LNCAP (cell line): ENCODE measurements around the gene RAP2C.

Experiments used
- TF ChIP-seq, protein P1 (sequence below): fragments of 450-650 bp; IDR thresholded peaks from 2 replicates; pipeline ENCODE4 v1.5.1; 2017; ENCODE audit warnings: mild to moderate bottlenecking

Gene RAP2C

DNA sequence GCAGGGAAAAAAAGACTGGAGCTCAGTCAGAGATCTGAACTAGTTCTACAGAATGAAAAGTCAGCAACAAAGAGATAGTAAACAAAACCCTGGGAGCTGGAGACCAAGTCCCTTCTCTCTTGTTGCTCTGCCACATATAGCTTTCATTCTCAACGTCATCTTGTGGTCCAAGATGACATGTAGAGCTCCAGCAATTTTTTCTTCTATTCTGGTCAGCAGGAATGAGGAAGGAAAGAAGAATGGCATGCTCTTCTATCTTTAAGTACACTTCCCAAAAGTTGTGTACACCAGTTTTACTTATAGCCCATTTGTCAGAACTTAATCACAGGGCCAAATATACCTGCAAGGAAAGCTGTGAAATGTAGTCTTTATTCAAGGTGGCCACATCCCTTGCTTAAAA, 45.6 kb downstream of the RAP2C start:
- TF ChIP-seq, protein P1, sequence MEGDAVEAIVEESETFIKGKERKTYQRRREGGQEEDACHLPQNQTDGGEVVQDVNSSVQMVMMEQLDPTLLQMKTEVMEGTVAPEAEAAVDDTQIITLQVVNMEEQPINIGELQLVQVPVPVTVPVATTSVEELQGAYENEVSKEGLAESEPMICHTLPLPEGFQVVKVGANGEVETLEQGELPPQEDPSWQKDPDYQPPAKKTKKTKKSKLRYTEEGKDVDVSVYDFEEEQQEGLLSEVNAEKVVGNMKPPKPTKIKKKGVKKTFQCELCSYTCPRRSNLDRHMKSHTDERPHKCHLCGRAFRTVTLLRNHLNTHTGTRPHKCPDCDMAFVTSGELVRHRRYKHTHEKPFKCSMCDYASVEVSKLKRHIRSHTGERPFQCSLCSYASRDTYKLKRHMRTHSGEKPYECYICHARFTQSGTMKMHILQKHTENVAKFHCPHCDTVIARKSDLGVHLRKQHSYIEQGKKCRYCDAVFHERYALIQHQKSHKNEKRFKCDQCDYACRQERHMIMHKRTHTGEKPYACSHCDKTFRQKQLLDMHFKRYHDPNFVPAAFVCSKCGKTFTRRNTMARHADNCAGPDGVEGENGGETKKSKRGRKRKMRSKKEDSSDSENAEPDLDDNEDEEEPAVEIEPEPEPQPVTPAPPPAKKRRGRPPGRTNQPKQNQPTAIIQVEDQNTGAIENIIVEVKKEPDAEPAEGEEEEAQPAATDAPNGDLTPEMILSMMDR: no peak

DNA sequence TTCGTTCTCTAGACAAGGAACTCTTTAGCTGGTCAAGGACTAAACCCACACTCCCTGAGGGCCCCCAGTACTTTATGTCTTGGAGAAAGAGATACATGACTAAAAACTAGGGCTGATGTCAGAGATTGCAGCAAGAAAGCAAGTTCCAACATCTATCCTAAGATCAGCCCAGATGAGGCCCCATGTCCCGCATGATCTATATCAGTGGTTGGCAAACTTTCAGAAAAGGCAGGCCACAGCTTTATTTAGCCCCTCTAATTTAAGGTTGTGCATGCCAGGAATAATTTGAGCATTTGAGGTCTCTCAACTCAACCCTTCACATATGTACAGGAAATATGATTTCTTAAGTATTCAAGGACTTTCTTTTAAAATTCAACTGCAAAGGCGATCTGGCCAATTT, 47.4 kb downstream of the RAP2C start:
- TF ChIP-seq, protein P1: no peak

DNA sequence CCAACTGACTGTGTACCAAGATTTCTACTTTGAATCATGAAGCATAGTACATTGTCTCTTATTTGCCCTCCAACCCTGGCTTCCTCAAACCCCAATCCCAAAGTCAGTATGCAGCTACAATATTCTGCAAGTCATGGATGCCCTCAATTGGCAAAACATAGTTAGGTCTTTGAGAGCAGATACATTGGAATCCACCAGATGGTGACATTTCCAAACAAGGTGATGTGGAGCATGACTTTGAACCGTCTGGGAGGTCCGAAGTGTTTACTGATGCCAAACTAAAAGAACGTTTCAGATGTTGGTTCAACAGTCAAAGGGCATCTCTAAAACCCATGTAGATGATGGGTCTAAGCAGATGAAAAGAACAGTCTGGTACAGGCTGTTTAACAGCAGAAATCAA, 47.8 kb downstream of the RAP2C start:
- TF ChIP-seq, protein P1: no peak

DNA sequence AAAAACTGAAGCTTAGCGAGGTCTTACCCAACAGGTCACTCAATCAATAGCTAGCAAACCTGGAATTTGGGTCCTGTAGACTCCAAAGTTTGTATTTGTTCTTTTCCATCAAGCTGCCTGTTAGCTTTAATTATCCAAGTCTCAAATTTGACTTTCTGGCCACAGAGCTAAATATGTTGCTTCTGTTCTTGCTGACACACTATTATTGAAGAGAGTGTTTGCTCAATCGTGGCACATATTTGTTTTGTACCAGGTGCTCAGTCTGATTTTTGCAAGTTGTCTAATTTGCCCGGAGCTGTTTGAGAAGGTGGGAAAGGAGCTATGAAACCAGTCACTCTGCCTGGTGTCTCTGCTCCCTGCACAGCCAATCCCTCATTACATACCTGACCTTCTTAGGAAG, 49.7 kb downstream of the RAP2C start:
- TF ChIP-seq, protein P1: no peak

DNA sequence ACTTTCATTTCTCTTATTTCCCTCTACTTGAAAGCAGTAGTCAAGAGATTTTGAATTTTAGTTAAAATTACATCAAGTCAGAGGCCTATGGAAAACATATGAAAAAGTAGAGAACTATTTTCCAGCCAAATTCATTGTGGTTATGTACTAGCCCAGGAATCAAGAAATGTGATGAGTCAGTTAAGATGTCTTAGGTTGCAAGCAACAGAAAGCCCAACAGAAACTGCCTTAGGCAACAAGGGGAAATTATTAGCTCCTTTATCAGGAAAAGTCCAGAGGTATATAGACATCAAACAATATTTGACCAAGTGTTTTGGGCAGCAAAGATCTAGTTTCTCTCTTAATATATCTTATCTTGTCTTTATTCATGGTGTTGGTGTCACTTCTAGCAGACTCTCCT, 53.6 kb downstream of the RAP2C start:
- TF ChIP-seq, protein P1: no peak

DNA sequence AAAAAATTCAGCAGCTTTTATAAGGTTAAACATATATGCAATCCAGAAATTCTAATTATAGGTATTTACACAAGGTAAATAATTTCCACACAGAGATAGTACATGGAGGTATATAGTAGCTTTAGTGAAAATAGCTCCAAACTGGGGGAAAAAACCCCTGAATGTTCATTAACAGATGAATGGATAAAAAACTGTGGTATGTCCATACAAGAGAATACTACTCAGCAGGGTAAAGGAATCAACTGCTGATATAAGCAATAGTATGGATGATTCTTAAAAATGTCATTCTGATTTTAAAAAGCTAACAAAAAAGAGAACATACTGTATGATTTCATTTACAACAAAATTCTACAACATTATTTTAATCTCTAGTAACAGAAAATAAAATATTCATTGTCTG, 54.2 kb downstream of the RAP2C start:
- TF ChIP-seq, protein P1: no peak

DNA sequence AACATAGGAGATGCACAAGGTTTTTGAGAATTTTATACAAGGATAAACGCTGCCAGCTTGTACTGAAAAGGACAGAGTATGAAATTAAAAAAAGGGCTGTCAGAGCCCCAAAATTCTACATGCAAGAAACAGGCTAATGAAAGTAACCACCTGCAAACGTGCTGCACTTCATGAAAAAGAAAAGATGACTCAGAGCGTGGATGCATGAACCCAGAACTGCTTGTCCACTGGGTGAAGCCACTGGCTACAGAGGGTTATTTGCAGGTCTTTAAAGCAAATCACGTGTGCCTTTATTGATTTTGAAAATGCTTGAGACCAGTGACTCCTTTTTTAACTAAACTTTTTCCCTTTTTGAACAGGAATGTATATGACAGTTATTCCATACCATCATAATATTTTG, 66.1 kb downstream of the RAP2C start:
- TF ChIP-seq, protein P1: no peak
